PFSK-1 (cell line): ENCODE data around the gene KRTAP10-12.

Experiments used
- POLR2AphosphoS5 ChIP-seq: IDR thresholded peaks from 2 replicates; pipeline ENCODE4 v1.6.1; 2012; ENCODE audit warnings: low read depth, mild to moderate bottlenecking, control low read depth, low read length, moderate library complexity
- REST ChIP-seq, 2 experiments: IDR thresholded peaks; 2 replicates each; pipeline versions ENCODE4 v1.6.1 to v1.8.0; 2011 to 2012; ENCODE audit warnings: low read depth in 2 of 2, low read length in 2 of 2, control low read depth in 1 of 2, inconsistent platforms in 1 of 2, mild to moderate bottlenecking in 1 of 2, moderate library complexity in 1 of 2; ENCODE audit not compliant: insufficient read depth in 1 of 2
- SIN3A ChIP-seq: IDR thresholded peaks from 2 replicates; pipeline ENCODE4 v1.6.1; 2012; ENCODE audit warnings: mild to moderate bottlenecking, low read length, moderate library complexity, borderline replicate concordance; ENCODE audit not compliant: insufficient read depth

- no peak for TF ChIP-seq POLR2AphosphoS5
- TF ChIP-seq REST (IDR thresholded peaks at IDR 0.05; ENCODE audit: insufficient read depth in 1 of 2, low read depth in 2 of 2, low read length in 2 of 2) = no peak
- TF ChIP-seq SIN3A = no peak
Observed at GRCh38 chr21:44677881-44678280, 19.1 kb upstream of the KRTAP10-12 start.
